GM12874 (cell line): Measurements from ENCODE around the gene MAP2K5.

Source experiments
- TF ChIP-seq, protein P1 (sequence below): IDR thresholded peaks from 2 replicates; pipeline ENCODE4 v1.5.1; 2011; ENCODE audit warnings: low read depth, mild to moderate bottlenecking, control low read depth, low read length, moderate library complexity; ENCODE audit not compliant: insufficient read depth

MAP2K5 gene

GRCh38 chr15:67722030-67722817 is 179.7 kb downstream of the MAP2K5 start:
- TF ChIP-seq, protein P1, sequence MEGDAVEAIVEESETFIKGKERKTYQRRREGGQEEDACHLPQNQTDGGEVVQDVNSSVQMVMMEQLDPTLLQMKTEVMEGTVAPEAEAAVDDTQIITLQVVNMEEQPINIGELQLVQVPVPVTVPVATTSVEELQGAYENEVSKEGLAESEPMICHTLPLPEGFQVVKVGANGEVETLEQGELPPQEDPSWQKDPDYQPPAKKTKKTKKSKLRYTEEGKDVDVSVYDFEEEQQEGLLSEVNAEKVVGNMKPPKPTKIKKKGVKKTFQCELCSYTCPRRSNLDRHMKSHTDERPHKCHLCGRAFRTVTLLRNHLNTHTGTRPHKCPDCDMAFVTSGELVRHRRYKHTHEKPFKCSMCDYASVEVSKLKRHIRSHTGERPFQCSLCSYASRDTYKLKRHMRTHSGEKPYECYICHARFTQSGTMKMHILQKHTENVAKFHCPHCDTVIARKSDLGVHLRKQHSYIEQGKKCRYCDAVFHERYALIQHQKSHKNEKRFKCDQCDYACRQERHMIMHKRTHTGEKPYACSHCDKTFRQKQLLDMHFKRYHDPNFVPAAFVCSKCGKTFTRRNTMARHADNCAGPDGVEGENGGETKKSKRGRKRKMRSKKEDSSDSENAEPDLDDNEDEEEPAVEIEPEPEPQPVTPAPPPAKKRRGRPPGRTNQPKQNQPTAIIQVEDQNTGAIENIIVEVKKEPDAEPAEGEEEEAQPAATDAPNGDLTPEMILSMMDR, result no peak

DNA sequence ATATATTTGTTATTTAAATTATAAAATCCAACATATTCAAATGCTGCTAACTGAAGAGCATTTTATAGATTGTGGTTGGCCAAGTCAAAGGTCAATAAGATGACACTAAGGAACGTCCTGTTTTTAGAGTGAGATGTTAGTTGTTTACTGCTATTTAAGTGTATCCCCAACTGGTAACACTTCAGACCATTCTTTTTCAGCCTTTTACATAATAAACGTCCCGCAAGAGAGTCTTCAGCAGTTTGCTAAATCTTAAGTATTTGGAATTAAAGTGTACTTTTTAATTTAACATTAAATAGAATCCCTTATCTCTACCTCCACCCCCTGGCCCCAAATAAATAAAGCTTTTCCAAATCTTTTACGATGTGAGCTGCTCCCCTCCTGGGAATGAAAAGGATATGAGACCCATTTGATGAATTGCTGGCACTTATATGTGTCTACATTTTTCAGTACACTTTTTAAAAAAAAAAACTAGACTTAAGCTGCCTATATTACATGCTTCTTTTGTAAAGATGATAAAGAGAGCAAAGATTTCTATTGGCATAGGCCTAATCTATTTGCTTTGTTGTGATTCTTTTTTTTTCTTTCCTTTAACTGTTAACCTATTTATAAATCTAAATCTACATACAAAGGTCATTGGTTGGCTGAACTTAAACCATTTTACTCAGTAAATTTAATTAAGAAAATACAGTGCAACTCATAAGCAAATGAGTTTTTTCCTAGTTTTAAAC is 181.0 kb downstream of the MAP2K5 start:
- TF ChIP-seq, protein P1, result no peak

DNA sequence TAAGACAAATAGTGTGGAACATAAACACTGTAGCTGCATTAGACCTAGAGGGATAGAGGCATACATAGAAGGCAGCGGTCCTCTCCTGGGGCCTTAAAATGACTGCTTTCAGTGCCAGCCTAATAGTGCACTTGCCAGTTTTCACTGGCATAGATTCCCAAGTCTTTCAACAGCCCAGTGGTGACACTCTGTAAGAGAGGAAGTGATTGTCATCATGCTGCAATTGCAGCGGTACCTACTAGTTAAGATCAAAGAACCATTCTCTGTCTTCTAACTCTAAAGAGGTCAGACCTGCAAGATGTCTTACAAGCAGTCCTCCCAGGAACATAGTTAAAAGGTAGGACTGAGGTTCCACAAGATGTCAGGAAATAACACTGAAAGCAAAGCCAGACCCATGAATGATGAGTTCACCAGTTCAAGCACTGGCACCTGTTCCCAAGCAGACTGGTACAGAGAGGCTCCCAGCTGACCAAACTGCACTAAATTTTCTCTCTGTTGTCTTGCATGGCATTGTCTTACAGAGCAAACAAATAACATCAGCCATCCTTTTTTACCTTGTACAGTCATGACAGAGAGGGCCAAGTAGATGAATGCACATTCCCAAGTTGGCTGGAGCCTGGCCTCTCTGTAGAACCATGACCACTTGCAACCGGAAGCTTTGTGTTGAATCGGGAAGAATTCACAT is 182.3 kb downstream of the MAP2K5 start:
- TF ChIP-seq, protein P1, result no peak

DNA sequence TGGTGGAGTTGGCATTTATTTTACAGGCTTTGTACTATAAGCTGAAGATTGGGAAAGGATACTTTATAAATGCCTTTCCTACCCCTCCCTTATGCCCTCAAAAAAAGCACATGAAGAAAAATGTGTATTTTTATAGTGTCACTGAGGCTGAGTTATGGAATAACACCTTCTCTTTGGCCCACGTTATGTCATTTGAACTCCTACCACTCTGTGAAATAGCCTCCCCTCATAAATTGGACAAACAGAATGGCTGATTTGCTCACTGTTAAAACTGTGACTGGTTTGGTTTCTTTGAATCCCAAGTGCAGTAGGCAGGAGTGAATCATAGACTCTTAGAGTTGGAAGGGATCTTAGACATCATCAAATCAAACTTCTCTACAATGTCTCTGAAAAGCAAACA is 187.6 kb downstream of the MAP2K5 start:
- TF ChIP-seq, protein P1, result no peak

GRCh38 chr15:67731112-67731721 is 188.7 kb downstream of the MAP2K5 start:
- TF ChIP-seq, protein P1, result no peak

DNA sequence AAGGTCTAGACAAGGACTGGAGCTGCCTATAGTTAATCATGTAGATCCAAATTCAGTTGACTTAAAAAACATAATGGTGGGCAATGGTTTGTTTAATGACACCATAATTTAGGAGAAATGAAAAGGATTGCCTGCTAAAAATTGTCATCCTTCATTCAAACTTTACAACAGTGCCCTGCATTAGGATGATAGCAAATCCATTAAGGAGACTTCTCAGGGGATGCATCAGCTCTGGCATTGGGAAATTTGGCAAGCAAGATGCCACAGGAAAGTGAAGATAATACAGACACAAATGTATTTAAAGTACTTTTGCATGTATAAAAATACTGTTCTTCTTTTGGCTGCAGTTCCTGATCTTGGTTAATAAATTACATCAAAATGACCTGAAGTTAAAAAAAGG is 189.7 kb downstream of the MAP2K5 start:
- TF ChIP-seq, protein P1, result no peak
